GM19467 (cell line): ENCODE measurements around the gene KCNK15.

ENCODE experiments used
- ATAC-seq: cut with Tn5 transposase; IDR thresholded peaks from one replicate; pipeline ENCODE4 v1.9.1; 2021; ENCODE audit warnings: mild to moderate bottlenecking, moderate library complexity; ENCODE audit not compliant: unreplicated experiment

KCNK15 gene

GRCh38 chr20:44715499-44716308 lies 30.0 kb upstream of the KCNK15 start:
- ATAC-seq, result no peak

GRCh38 chr20:44716309-44717106 lies 29.2 kb upstream of the KCNK15 start:
- no peak for ATAC-seq

GRCh38 chr20:44717986-44718385 lies 27.7 kb upstream of the KCNK15 start:
- ATAC-seq, result no peak

GRCh38 chr20:44719841-44720240 lies 25.8 kb upstream of the KCNK15 start:
- no peak for ATAC-seq

- ATAC-seq, result no peak
Measured at GRCh38 chr20:44720621-44720996, 25.1 kb upstream of the KCNK15 start.

GRCh38 chr20:44720997-44721784 lies 24.5 kb upstream of the KCNK15 start:
- ATAC-seq, result no peak

- no peak for ATAC-seq
Measured at GRCh38 chr20:44721785-44722054, 23.9 kb upstream of the KCNK15 start.

- ATAC-seq, result no peak
Measured at GRCh38 chr20:44722990-44723389, 22.7 kb upstream of the KCNK15 start.

- ATAC-seq, result no peak
Measured at GRCh38 chr20:44723391-44723790, 22.3 kb upstream of the KCNK15 start.

GRCh38 chr20:44723798-44724362 lies 21.8 kb upstream of the KCNK15 start:
- ATAC-seq, result no peak

GRCh38 chr20:44724423-44725091 lies 21.1 kb upstream of the KCNK15 start:
- no peak for ATAC-seq

- no peak for ATAC-seq
Measured at GRCh38 chr20:44725837-44726236, 19.8 kb upstream of the KCNK15 start.

- no peak for ATAC-seq
Measured at GRCh38 chr20:44727039-44727438, 18.6 kb upstream of the KCNK15 start.

GRCh38 chr20:44727651-44728050 lies 18.0 kb upstream of the KCNK15 start:
- ATAC-seq, result no peak

- no peak for ATAC-seq
Measured at GRCh38 chr20:44728801-44729443, 16.7 kb upstream of the KCNK15 start.

- ATAC-seq, result no peak
Measured at GRCh38 chr20:44730441-44730840, 15.2 kb upstream of the KCNK15 start.

- ATAC-seq, result no peak
Measured at GRCh38 chr20:44731657-44732056, 14.0 kb upstream of the KCNK15 start.

GRCh38 chr20:44732327-44732726 lies 13.3 kb upstream of the KCNK15 start:
- ATAC-seq, result no peak

GRCh38 chr20:44733341-44734069 lies 12.2 kb upstream of the KCNK15 start:
- ATAC-seq, result no peak

- no peak for ATAC-seq
Measured at GRCh38 chr20:44734938-44735337, 10.7 kb upstream of the KCNK15 start.
